Hippocampal formation (tissue), 2 donors: ENCODE measurements around the gene SIAH3.

Experiments
- DNase-seq, 2 donors: peaks; one replicate each; lab custom pipeline; 2025; lab: John Stamatoyannopoulos, UW

Gene SIAH3

DNA sequence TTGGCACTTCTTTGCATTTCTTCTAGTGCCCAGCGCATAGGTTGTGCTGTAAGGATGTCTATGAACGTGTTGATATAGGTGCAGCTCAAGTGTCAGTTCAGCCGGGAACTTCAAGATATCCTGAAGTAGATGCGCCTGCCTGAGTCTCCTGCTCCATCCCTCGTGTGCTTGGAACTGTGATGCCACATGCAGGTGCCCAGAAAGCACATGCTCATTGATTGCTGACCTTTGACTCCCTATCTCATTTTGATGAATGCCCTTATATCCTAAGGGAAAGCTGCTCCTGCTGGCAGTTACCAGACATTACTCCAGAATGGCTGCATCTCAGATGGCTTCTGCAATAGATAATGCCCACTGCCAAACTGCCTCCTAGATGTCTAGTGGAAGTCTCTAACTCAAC lies 108.6 kb downstream of the SIAH3 start:
- DNase-seq, result no peak

DNA sequence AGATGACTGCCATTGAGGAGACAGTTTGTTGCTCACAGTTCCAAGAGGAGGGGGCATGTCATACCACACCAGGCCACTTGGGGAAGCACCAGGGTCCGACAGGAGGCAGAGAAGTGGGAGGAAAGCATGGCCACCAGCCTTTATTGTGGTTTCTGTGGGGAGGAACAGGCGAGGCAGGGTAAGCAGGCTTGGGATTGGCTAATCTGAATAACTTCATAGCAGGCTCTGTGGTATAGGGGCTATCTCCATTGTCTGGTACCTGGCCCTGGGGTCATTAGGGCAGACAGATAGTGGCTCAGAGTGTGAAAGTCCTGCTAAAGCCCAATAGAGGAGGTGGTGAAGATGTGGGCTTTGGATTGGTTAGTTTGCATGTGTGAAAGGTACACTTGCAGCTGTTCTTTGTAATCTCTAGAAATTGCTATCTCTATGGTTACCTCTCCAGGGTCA lies 114.0 kb downstream of the SIAH3 start:
- no peak for DNase-seq

DNA sequence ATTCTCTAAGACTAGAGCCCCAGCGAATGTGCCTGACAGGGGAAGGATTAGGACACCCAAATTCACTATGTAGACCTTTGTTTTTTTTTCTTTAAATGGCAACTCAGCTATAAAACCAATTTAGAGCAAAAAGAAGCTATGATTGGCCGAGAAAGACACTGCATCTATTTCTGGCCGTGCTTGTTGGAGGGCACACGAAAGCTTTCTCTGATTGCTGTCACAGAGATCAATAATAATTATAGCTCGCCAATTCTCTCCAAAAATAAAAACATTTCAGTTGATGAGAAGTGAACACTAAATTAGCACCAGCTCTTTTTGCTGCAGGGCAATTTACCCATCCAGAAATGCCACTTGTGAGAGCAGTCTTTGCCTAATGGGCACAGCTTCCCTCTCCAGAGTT lies 118.2 kb downstream of the SIAH3 start:
- no peak for DNase-seq

DNA sequence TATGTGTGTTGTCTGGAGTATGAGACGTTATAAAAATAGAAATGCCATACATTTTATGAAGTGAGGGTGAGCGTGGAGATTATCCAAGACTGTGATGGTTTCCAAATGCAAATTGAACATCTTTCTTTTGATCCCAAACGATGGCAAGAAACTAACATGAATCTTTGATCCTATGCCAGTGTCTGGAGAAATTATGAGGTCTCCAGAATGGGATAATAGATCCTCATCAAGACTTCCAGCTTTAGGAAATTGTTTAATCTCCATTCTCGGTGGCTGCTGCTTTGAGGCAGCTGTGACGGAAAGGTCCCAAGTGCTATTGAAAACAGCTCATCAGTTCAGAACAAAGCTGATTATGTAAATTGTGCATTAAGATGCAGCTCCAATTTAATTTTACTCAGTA lies 118.6 kb downstream of the SIAH3 start:
- DNase-seq, result no peak

DNA sequence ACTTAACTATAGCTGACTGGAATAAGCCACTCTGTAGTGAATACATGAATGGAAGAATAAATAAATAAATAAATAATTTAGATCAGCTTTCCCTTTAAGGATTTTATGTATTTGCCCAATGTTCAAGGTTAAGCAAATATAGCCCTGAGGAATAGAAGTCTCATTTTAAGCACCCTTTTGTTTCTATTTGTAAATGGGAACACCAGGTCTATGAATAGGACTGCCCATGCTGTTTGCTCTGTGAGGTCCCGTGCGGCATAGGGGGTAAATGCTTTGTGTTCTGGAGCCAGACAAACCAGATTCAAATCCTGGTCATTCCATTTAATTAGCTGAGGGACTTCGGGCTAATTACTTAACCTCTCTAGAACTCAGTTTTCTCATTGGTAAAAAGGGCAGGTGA lies 120.1 kb downstream of the SIAH3 start:
- DNase-seq, result no peak

DNA sequence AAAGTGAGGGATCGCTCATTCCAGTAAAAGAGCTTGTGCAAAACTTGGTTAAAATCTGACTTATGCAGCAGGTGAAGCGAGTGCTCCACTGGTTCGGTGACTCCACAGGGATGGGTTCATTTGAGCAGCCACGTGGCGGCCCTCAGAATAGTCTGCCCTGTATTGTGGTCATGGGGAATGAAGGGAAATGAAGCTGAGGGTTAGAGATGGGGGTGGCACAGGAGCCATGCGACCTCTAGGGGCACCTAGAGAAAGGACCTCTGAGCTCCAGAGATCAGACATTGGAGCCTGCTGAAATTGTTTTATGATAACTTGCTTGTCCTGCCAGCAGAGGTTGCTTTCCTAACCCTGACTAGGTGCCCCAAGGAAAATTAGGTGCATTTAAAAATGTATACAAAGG lies 122.8 kb downstream of the SIAH3 start:
- DNase-seq, result no peak
